ENCODE data around the gene C7orf25.
A peak's percentile ranks its signal among the peaks of the same experiment; 100 is the strongest.

C7orf25 gene

GRCh38 chr7:42911454-42912447, at the start of gene C7orf25:
TSS of gene C7orf25 (minus strand) at chr7:42912070. CDS start at chr7:42910900, 1,170 bp downstream.
- peak; percentile 82 for DNase-seq (ENCODE audit: insufficient read length, low spot score)
- peak; percentile 88 for FAIRE-seq

- no peak for FAIRE-seq
- no peak for DNase-seq (ENCODE audit: insufficient read length, low spot score)
Observed at GRCh38 chr7:42961170-42961569, 49.3 kb upstream of the C7orf25 start.

GRCh38 chr7:42960762-42961161, 48.9 kb upstream of the C7orf25 start:
- peak; percentile 72 for FAIRE-seq
- DNase-seq (ENCODE audit: insufficient read length, low spot score) = no peak

GRCh38 chr7:42959549-42959948, 47.7 kb upstream of the C7orf25 start:
- FAIRE-seq = no peak
- no peak for DNase-seq (ENCODE audit: insufficient read length, low spot score)

GRCh38 chr7:42956062-42956461, 44.2 kb upstream of the C7orf25 start:
- no peak for FAIRE-seq
- no peak for DNase-seq (ENCODE audit: insufficient read length, low spot score)

GRCh38 chr7:42953994-42954393, 42.1 kb upstream of the C7orf25 start:
- DNase-seq (ENCODE audit: insufficient read length, low spot score) (no peak), FAIRE-seq (no peak)

- DNase-seq (ENCODE audit: insufficient read length, low spot score) (no peak), FAIRE-seq (no peak)
Observed at GRCh38 chr7:42952328-42952727, 40.5 kb upstream of the C7orf25 start.

GRCh38 chr7:42950417-42950816, 38.5 kb upstream of the C7orf25 start:
- DNase-seq (ENCODE audit: insufficient read length, low spot score) = no peak
- FAIRE-seq = no peak

- DNase-seq (ENCODE audit: insufficient read length, low spot score) = no peak
- no peak for FAIRE-seq
Observed at GRCh38 chr7:42947521-42947920, 35.7 kb upstream of the C7orf25 start.

GRCh38 chr7:42946627-42946950, 34.7 kb upstream of the C7orf25 start:
- FAIRE-seq (no peak), DNase-seq (ENCODE audit: insufficient read length, low spot score) (no peak)

GRCh38 chr7:42945821-42946626, 34.2 kb upstream of the C7orf25 start:
- FAIRE-seq (peak; percentile 82), DNase-seq (ENCODE audit: insufficient read length, low spot score) (no peak)

GRCh38 chr7:42940985-42941847, 29.3 kb upstream of the C7orf25 start:
- FAIRE-seq (peak; percentile 97), DNase-seq (ENCODE audit: insufficient read length, low spot score) (peak; percentile 29)

GRCh38 chr7:42939457-42940240, 27.8 kb upstream of the C7orf25 start:
- peak; percentile 39 for FAIRE-seq
- DNase-seq (ENCODE audit: insufficient read length, low spot score) = no peak

- FAIRE-seq (no peak), DNase-seq (ENCODE audit: insufficient read length, low spot score) (no peak)
Observed at GRCh38 chr7:42935861-42936260, 24.0 kb upstream of the C7orf25 start.

- DNase-seq (ENCODE audit: insufficient read length, low spot score) (no peak), FAIRE-seq (no peak)
Observed at GRCh38 chr7:42934291-42934690, 22.4 kb upstream of the C7orf25 start.

GRCh38 chr7:42932811-42933591, 21.1 kb upstream of the C7orf25 start:
- peak; percentile 55 for FAIRE-seq
- DNase-seq (ENCODE audit: insufficient read length, low spot score) = no peak

- FAIRE-seq (peak; percentile 98), DNase-seq (ENCODE audit: insufficient read length, low spot score) (peak; percentile 67)
Observed at GRCh38 chr7:42931834-42932651, 20.2 kb upstream of the C7orf25 start, which contains the start of the genes MRPL32 and PSMA2. TSS of gene MRPL32 (plus strand) at chr7:42932376. CDS start at chr7:42932387, 11 bp downstream. TSS of gene PSMA2 (minus strand) at chr7:42932174. CDS start at chr7:42932158, 16 bp downstream.

- DNase-seq (ENCODE audit: insufficient read length, low spot score) (no peak), FAIRE-seq (peak; percentile 62)
Observed at GRCh38 chr7:42931447-42931833, 19.6 kb upstream of the C7orf25 start.

All from GM19239 (cell line).